Measurements from ENCODE around the gene NFASC. TPM values are rescaled to one million over a fixed set of nuclear protein-coding genes. Genes with fewer than 3 reads are reported as not detected.

Gene NFASC
- total and polyA plus RNA-seq, 2 experiments from 2014 or later = 0.75 to 2.2 TPM

DNA sequence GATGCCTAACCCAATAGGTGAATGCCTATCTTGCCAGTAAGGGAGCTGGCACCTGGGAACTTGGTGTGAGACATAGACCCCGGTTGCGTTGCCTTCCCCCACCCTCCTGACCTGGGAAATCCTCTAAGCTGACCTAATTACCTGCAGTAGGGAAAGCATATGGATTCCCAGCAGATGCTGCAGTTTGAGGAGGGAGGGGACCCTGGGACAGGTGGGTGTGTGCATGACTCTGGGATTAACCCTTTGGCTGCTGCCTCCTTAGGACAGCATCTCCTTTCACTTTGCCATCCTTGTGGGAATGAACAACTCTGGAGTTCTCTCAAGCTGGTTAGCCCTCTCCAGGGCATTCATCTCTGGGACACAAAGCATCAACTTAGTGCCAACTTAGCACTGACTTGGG, 16.4 kb upstream of the NFASC start:
- Histone ChIP-seq H3K79me2 (no peaks in the 10 kb centered on the region), H3K9me2 (replicated peaks; ENCODE audit: insufficient read depth) (no peaks in the 10 kb centered on the region), H3K9me3 (ENCODE audit: low read depth) (no peaks in the 10 kb centered on the region)

DNA sequence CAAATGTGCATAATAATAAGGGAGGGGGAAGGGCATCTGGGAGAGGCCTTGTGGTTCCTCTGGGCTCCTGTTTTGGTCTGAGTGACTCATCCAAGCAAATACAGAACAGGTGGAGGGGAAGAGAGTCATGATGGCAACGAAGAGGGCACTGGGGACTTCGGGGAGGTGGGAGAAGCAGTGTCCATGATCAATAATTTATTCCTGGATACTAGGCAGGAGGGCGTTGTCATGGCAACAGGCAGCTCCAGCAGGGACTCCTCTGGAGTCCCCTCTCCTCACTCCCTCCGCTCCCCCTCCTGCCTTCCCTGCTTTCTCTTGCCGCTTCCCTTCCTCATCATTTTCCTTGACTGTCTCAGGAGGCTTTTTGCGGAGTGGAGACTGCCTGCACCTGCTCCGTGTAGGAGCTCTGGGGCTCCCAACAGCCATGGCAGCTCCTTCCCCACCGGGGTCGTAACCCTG, 12.3 kb upstream of the NFASC start:
- H3K4me1 ChIP-seq (ENCODE audit: insufficient read depth) = peaks cover 3% of the 10 kb centered on the region
- no peaks in the 10 kb centered on the region for H3K27me3 ChIP-seq
- H3K9me2 ChIP-seq (replicated peaks; ENCODE audit: insufficient read depth) = no peaks in the 10 kb centered on the region
- no peaks in the 10 kb centered on the region for H3K9me3 ChIP-seq (ENCODE audit: low read depth)
- no peaks in the 10 kb centered on the region for H3K79me2 ChIP-seq
- DNase-seq (ENCODE audit: low spot score) = no peak
- H2AFZ ChIP-seq = no peak overlapping the region
- H3K27ac ChIP-seq = no peak overlapping the region
- H3K4me2 ChIP-seq = no peak overlapping the region
- H3K36me3 ChIP-seq (replicated peaks; ENCODE audit: insufficient read depth, low read depth) = no peaks in the 10 kb centered on the region
- no peaks in the 10 kb centered on the region for H4K20me1 ChIP-seq (ENCODE audit: insufficient read depth, poor library complexity, severe bottlenecking)
- H3K4me3 ChIP-seq = no peak overlapping the region
- no peak for TF ChIP-seq EZH2phosphoT487 (IDR thresholded peaks at IDR 0.05; ENCODE audit: low read depth, severe bottlenecking, unreplicated experiment)
- TF ChIP-seq EZH2 (IDR thresholded peaks at IDR 0.05; ENCODE audit: borderline replicate concordance) = no peak
- TF ChIP-seq, protein P1, sequence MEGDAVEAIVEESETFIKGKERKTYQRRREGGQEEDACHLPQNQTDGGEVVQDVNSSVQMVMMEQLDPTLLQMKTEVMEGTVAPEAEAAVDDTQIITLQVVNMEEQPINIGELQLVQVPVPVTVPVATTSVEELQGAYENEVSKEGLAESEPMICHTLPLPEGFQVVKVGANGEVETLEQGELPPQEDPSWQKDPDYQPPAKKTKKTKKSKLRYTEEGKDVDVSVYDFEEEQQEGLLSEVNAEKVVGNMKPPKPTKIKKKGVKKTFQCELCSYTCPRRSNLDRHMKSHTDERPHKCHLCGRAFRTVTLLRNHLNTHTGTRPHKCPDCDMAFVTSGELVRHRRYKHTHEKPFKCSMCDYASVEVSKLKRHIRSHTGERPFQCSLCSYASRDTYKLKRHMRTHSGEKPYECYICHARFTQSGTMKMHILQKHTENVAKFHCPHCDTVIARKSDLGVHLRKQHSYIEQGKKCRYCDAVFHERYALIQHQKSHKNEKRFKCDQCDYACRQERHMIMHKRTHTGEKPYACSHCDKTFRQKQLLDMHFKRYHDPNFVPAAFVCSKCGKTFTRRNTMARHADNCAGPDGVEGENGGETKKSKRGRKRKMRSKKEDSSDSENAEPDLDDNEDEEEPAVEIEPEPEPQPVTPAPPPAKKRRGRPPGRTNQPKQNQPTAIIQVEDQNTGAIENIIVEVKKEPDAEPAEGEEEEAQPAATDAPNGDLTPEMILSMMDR (IDR thresholded peaks at IDR 0.05; ENCODE audit: poor library complexity) = no peak
- 74% methylated on average over 7 of the region's 9 CpGs for WGBS (ENCODE audit: low lambda C conversion rate, missing lambda C conversion rate)

More for the DNA sequence above, 16.4 kb upstream of the NFASC start:
- Histone ChIP-seq H2AFZ (no peak overlapping the region), H3K4me3 (no peak overlapping the region), H3K4me1 (ENCODE audit: insufficient read depth) (no peaks in the 10 kb centered on the region), H3K36me3 (replicated peaks; ENCODE audit: insufficient read depth, low read depth) (no peaks in the 10 kb centered on the region), H3K4me2 (no peak overlapping the region), H4K20me1 (ENCODE audit: insufficient read depth, poor library complexity, severe bottlenecking) (no peaks in the 10 kb centered on the region), H3K27me3 (no peaks in the 10 kb centered on the region), H3K27ac (no peak overlapping the region)
- no peak for DNase-seq (ENCODE audit: low spot score)
- TF ChIP-seq EZH2phosphoT487 (IDR thresholded peaks at IDR 0.05; ENCODE audit: low read depth, severe bottlenecking, unreplicated experiment) (no peak), EZH2 (IDR thresholded peaks at IDR 0.05; ENCODE audit: borderline replicate concordance) (no peak)
- TF ChIP-seq, protein P1 (IDR thresholded peaks at IDR 0.05; ENCODE audit: poor library complexity) = no peak
- 55% methylated on average over 2 of the region's 2 CpGs for WGBS (ENCODE audit: low lambda C conversion rate, missing lambda C conversion rate)

DNA sequence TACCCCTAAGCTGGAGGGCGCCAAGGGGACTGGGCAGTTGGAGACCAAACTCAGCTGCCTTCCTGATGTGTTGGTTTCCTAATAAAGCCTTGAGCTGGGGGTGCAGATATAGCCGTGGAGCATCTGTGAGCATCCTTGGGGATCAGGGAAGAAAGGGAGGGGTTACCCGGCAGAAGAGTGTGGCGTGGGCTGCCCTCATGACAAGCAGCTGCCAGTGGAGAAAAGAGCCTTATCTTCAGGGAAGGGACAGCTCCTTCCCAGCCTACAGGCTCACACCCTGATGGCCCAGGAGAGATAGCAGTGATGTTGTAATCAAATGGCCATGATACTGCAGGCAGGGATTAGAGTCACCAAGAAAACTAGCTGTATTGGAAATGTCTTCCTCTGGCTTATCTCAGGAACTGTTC, 10.8 kb upstream of the NFASC start:
- DNase-seq (ENCODE audit: low spot score) = peak; percentile 53
- Histone ChIP-seq H3K9me2 (replicated peaks; ENCODE audit: insufficient read depth) (no peaks in the 10 kb centered on the region), H3K4me3 (no peak overlapping the region), H3K79me2 (no peaks in the 10 kb centered on the region), H3K4me2 (no peak overlapping the region), H3K4me1 (ENCODE audit: insufficient read depth) (peaks cover 3% of the 10 kb centered on the region), H3K36me3 (replicated peaks; ENCODE audit: insufficient read depth, low read depth) (no peaks in the 10 kb centered on the region), H3K9me3 (ENCODE audit: low read depth) (no peaks in the 10 kb centered on the region), H4K20me1 (ENCODE audit: insufficient read depth, poor library complexity, severe bottlenecking) (no peaks in the 10 kb centered on the region), H3K27ac (no peak overlapping the region), H2AFZ (no peak overlapping the region), H3K27me3 (no peaks in the 10 kb centered on the region)
- TF ChIP-seq, protein P1 (IDR thresholded peaks at IDR 0.05; ENCODE audit: poor library complexity) = no peak
- TF ChIP-seq EZH2 (IDR thresholded peaks at IDR 0.05; ENCODE audit: borderline replicate concordance) = no peak
- no peak for TF ChIP-seq EZH2phosphoT487 (IDR thresholded peaks at IDR 0.05; ENCODE audit: low read depth, severe bottlenecking, unreplicated experiment)
- 68% methylated on average over 4 of the region's 4 CpGs for WGBS (ENCODE audit: low lambda C conversion rate, missing lambda C conversion rate)

DNA sequence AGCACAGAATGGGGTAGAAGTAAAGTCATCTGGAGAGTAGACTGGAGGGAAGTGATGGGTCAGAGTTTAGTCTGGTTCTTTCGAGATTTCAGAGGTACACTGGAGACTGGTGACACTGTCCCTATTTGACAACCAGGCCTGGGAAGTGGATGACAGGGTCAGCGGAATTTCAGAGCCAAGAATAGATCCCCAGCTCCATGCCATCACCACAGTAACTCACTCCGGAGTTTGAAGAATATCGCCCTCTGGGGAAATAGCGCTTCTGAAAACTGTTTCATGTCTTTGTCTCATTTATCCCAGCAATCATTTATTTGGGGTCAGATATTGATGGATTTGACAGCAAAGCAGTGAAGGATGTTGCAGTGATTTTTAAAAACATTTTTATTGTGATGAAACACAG, 7.6 kb upstream of the NFASC start:
- Histone ChIP-seq H4K20me1 (ENCODE audit: insufficient read depth, poor library complexity, severe bottlenecking) (no peaks in the 10 kb centered on the region), H3K4me3 (no peak overlapping the region), H3K79me2 (no peaks in the 10 kb centered on the region), H3K4me2 (no peak overlapping the region), H3K27me3 (peaks cover 4% of the 10 kb centered on the region), H3K9me3 (ENCODE audit: low read depth) (no peaks in the 10 kb centered on the region), H3K4me1 (ENCODE audit: insufficient read depth) (peaks cover 3% of the 10 kb centered on the region), H3K9me2 (replicated peaks; ENCODE audit: insufficient read depth) (no peaks in the 10 kb centered on the region), H2AFZ (no peak overlapping the region), H3K36me3 (replicated peaks; ENCODE audit: insufficient read depth, low read depth) (no peaks in the 10 kb centered on the region), H3K27ac (no peak overlapping the region)
- 75% methylated on average over 5 of the region's 5 CpGs for WGBS (ENCODE audit: low lambda C conversion rate, missing lambda C conversion rate)
- TF ChIP-seq EZH2phosphoT487 (IDR thresholded peaks at IDR 0.05; ENCODE audit: low read depth, severe bottlenecking, unreplicated experiment) (no peak), EZH2 (IDR thresholded peaks at IDR 0.05; ENCODE audit: borderline replicate concordance) (no peak)
- TF ChIP-seq, protein P1 (IDR thresholded peaks at IDR 0.05; ENCODE audit: poor library complexity) = no peak
- DNase-seq (ENCODE audit: low spot score) = no peak

Data from hepatocyte (in vitro differentiated cells).